AG04449 (cell line): ENCODE data around the gene THAP6.

Source experiments
- CTCF ChIA-PET: fragments of 350-600 bp; formaldehyde crosslinking; extraction: SDS; loops from one replicate; lab custom pipeline; 2021; ENCODE audit warnings: antibody characterized with exemption; lab: Yijun Ruan, JAX
- POLR2A ChIA-PET: fragments of 400-600, 350-600 bp; formaldehyde crosslinking; extraction: SDS; loops from one replicate; lab custom pipeline; 2020; ENCODE audit warnings: antibody characterized with exemption, inconsistent platforms; lab: Yijun Ruan, JAX
- DNase-seq: peaks from one replicate; pipeline ENCODE4 v3.0.0-alpha.2; 2010; ENCODE audit warnings: low read depth, low spot score
- H3K4me3 ChIP-seq: 2 replicates; pipeline ENCODE4 v1.5.1; 2011; ENCODE audit warnings: low read depth, mild to moderate bottlenecking, control low read depth, low read length
- CTCF ChIP-seq: IDR thresholded peaks from one replicate; pipeline ENCODE4 v1.5.1; 2011; ENCODE audit warnings: mild to moderate bottlenecking, moderate library complexity, low read length, control low read depth, inconsistent platforms; ENCODE audit not compliant: insufficient read depth; ENCODE audit errors: missing control alignments

The THAP6 gene

GRCh38 chr4:75545526-75545925 is 31.3 kb downstream of the THAP6 start:
- ChIA-PET CTCF (interaction anchor here (0.7 to 1.8 kb wide), 5 partner anchors 9 to 303 kb away, joined by 3 to 7 read pairs (median 3); no protein-coding TSS in a partner anchor), POLR2A (interaction anchor here (0.6 to 1.4 kb wide), 2 partner anchors 31 to 1508 kb away, joined by 3 to 4 read pairs; partner anchors contain the start of genes RCHY1 and THAP6)
- no peak for TF ChIP-seq CTCF
- H3K4me3 ChIP-seq: no peak overlapping the region
- peak; percentile 36 for DNase-seq

DNA sequence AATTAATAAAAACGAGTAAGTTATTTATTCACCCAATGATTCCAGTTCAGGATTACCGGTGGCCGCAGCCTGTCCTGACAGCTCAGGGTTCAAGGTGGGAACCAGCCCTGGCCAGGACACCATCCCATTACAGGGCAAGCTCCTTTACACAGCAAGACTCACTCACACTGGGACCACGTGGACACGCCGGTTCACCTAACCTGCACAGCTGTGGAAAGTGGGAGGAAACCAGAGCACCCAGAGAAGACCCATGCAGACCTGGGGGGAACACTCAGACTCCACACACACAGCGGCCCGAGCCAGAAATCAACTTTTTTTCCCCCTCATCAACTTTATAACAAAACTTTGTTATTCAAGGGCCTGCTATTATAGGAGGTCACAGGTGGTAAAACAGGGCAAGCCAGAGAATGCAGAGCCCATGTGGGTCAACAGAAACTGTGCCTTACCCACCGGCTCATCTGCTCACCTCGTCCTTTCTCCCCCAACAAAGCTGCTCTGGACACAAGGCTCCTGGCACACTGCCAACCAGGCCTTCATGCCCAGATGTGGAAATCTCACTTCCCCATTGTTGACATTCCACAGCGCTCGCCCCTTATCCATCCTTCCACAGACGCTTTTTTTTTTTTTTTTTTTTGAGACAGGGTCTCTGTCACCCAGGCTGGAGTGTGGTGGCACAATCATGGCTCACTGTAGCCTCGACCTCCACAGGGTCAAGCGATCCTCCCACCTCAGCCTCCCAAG is 33.5 kb downstream of the THAP6 start:
- ChIA-PET CTCF (interaction anchor here (0.7 kb wide), 1 partner anchor 300 kb away, joined by 3 read pairs; no protein-coding TSS in a partner anchor), POLR2A (no interaction called here)
- TF ChIP-seq CTCF: no peak
- H3K4me3 ChIP-seq: no peak overlapping the region
- DNase-seq: no peak

DNA sequence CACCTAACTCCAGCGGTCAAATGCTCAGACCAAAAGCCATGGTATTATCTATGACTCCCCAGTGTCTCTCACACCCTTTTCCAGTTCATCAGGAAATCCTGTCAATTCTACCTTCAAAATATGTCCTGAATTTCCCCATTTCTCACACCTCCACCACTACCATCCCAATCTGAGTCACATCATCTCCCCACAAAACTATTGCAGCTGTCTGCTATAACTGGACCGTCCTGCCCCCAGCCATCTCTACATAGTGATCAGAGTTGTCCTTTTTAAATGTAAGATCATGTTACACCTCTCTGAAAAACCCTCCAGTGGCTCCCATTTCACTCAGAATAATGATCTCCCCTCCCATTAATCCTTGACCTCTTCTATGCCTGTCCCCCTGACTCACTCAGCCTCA is 34.7 kb downstream of the THAP6 start:
- CTCF ChIA-PET: no interaction called here
- no peak overlapping the region for H3K4me3 ChIP-seq
- no peak for TF ChIP-seq CTCF
- DNase-seq: no peak
- POLR2A ChIA-PET: no interaction called here

DNA sequence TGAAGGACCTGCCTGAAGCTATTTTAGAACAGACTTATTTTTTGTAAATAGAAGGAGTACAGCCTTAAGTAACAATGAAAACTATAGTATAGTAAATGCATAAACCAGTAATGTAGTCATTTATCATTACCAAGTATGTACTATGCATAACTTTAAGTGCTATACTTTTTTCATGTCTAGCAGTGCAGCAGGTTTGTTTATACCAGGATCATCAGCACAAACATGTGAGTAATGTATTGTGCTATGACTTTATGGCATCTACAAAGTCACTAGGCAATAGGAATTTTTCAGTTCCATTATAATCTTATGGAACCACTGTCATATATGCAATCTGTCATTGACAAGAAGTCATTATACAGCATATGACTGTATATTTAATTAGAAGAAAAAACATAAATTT is 38.2 kb downstream of the THAP6 start:
- POLR2A ChIA-PET: no interaction called here
- DNase-seq: no peak
- no peak overlapping the region for H3K4me3 ChIP-seq
- CTCF ChIA-PET: interaction anchor here (1.2 kb wide), 1 partner anchor 296 kb away, joined by 3 read pairs; no protein-coding TSS in a partner anchor
- TF ChIP-seq CTCF: no peak

DNA sequence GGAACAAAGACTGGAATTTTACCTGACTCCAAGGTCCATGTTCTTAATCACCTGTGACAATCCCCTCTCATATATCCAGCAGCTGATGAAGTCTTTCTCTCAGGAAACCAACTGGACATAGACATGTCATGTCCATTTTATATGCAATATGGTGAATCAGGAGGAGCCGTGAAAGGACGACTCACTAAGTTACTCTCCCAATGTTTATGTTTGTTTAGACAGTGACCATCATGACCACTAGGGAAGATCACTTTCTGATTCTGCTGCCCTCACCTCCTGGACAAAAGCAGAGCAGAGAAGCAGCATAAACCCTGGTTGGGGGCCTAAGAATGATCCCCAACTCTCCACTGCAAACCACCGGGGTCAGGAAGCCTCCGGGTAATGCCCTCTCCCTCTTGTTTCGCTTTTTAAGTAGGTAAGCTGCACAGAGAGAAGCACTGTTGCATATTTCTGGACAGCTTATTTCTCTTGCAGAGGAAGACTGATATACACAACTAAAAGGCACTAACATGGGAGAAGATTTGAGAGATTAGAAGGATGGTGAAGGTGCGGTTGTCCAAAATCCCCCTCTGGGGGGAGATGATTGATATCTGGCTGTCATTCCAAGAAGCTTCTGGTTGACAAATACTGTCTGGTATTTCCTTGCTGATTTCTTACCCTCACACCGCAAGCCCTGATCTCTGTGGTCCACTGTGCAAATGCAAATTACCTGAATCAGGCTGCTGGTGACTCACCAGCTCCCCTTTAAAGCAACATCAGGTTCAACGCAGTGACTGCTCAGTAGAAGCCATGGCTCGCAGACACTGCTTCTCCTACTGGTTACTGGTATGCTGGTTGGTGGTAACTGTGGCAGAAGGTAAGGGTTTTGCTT is 41.3 kb downstream of the THAP6 start, which contains the start of gene ODAPH:
TSS of gene ODAPH (plus strand) at position 773 of the 871 bp plus-strand sequence. CDS start at position 790, 17 bp downstream.
- no peak for TF ChIP-seq CTCF
- ChIA-PET POLR2A (interaction anchor here (0.6 to 1.8 kb wide), 2 partner anchors 24 to 41 kb away, joined by 3 to 5 read pairs; partner anchors contain the start of genes RCHY1 and THAP6), CTCF (interaction anchor here (0.7 to 1.7 kb wide), 6 partner anchors 11 to 21 kb away, joined by 3 to 6 read pairs (median 3); no protein-coding TSS in a partner anchor)

More for the DNA sequence above, 41.3 kb downstream of the THAP6 start, which contains the start of gene ODAPH:
- DNase-seq: no peak
- H3K4me3 ChIP-seq: no peak within 1 kb of the TSS; the same call in 1 of the 2 replicates
